Measurements from ENCODE around the gene RUNX1.

RUNX1 gene

GRCh38 chr21:34800797-34801518, 248.1 kb downstream of the RUNX1 start:
- peaks cover 16% of the 10 kb centered on the region for H3K4me1 ChIP-seq (ENCODE audit: low read length)
- H3K79me2 ChIP-seq (ENCODE audit: low read length) = peaks cover 42% of the 10 kb centered on the region
- peaks cover 58% of the 10 kb centered on the region for H4K20me1 ChIP-seq (ENCODE audit: insufficient read depth, low read length)
- no peaks in the 10 kb centered on the region for H3K27me3 ChIP-seq (ENCODE audit: low read depth, low read length)
- no peak for TF ChIP-seq CTCF (IDR thresholded peaks at IDR 0.05; ENCODE audit: low read depth, low read length)
- TF ChIP-seq EZH2phosphoT487 (IDR thresholded peaks at IDR 0.05; ENCODE audit: low read depth) = no peak
- H3K36me3 ChIP-seq (replicated peaks; ENCODE audit: low read depth, low read length) = peaks cover 76% of the 10 kb centered on the region
- H3K27ac ChIP-seq (ENCODE audit: low read length) = no peak overlapping the region
- H3K9ac ChIP-seq (ENCODE audit: low read length) = no peak overlapping the region
- H3K4me3 ChIP-seq (ENCODE audit: low read length) = no peak overlapping the region
- H2AFZ ChIP-seq (ENCODE audit: low read depth, low read length) = no peak overlapping the region
- no peak overlapping the region for H3K4me2 ChIP-seq (ENCODE audit: low read length)
- no peaks in the 10 kb centered on the region for H3K9me3 ChIP-seq (ENCODE audit: insufficient read depth, low read length)

- no peak overlapping the region for H3K9ac ChIP-seq (ENCODE audit: low read length)
- no peak overlapping the region for H2AFZ ChIP-seq (ENCODE audit: low read depth, low read length)
- H3K36me3 ChIP-seq (replicated peaks; ENCODE audit: low read depth, low read length) = peaks cover 83% of the 10 kb centered on the region
- H3K4me2 ChIP-seq (ENCODE audit: low read length) = no peak overlapping the region
- no peaks in the 10 kb centered on the region for H3K27me3 ChIP-seq (ENCODE audit: low read depth, low read length)
- H3K79me2 ChIP-seq (ENCODE audit: low read length) = peaks cover 24% of the 10 kb centered on the region
- H3K4me3 ChIP-seq (ENCODE audit: low read length) = no peak overlapping the region
- peaks cover 6% of the 10 kb centered on the region for H3K4me1 ChIP-seq (ENCODE audit: low read length)
- no peak for TF ChIP-seq EZH2phosphoT487 (IDR thresholded peaks at IDR 0.05; ENCODE audit: low read depth)
- TF ChIP-seq CTCF (IDR thresholded peaks at IDR 0.05; ENCODE audit: low read depth, low read length) = no peak
- H3K27ac ChIP-seq (ENCODE audit: low read length) = no peak overlapping the region
- peaks cover 41% of the 10 kb centered on the region for H4K20me1 ChIP-seq (ENCODE audit: insufficient read depth, low read length)
- no peaks in the 10 kb centered on the region for H3K9me3 ChIP-seq (ENCODE audit: insufficient read depth, low read length)
Measured at GRCh38 chr21:34799092-34799491, 250.0 kb downstream of the RUNX1 start.

GRCh38 chr21:34797921-34798535, 251.1 kb downstream of the RUNX1 start:
- TF ChIP-seq EZH2phosphoT487 (IDR thresholded peaks at IDR 0.05; ENCODE audit: low read depth) = no peak
- no peaks in the 10 kb centered on the region for H3K27me3 ChIP-seq (ENCODE audit: low read depth, low read length)
- H3K9ac ChIP-seq (ENCODE audit: low read length) = no peak overlapping the region
- no peak overlapping the region for H2AFZ ChIP-seq (ENCODE audit: low read depth, low read length)
- H3K4me3 ChIP-seq (ENCODE audit: low read length) = no peak overlapping the region
- H3K9me3 ChIP-seq (ENCODE audit: insufficient read depth, low read length) = no peaks in the 10 kb centered on the region
- no peak overlapping the region for H3K4me2 ChIP-seq (ENCODE audit: low read length)
- H3K27ac ChIP-seq (ENCODE audit: low read length) = no peak overlapping the region
- H3K36me3 ChIP-seq (replicated peaks; ENCODE audit: low read depth, low read length) = peaks cover 78% of the 10 kb centered on the region
- H4K20me1 ChIP-seq (ENCODE audit: insufficient read depth, low read length) = peaks cover 34% of the 10 kb centered on the region
- peaks cover 16% of the 10 kb centered on the region for H3K79me2 ChIP-seq (ENCODE audit: low read length)
- no peaks in the 10 kb centered on the region for H3K4me1 ChIP-seq (ENCODE audit: low read length)

- Histone ChIP-seq H3K27me3 (ENCODE audit: low read depth, low read length) (no peaks in the 10 kb centered on the region), H3K4me3 (ENCODE audit: low read length) (no peak overlapping the region), H4K20me1 (ENCODE audit: insufficient read depth, low read length) (peaks cover 25% of the 10 kb centered on the region), H3K9me3 (ENCODE audit: insufficient read depth, low read length) (no peaks in the 10 kb centered on the region), H3K9ac (ENCODE audit: low read length) (no peak overlapping the region), H3K4me1 (ENCODE audit: low read length) (no peaks in the 10 kb centered on the region), H2AFZ (ENCODE audit: low read depth, low read length) (no peak overlapping the region), H3K36me3 (replicated peaks; ENCODE audit: low read depth, low read length) (peaks cover 76% of the 10 kb centered on the region), H3K4me2 (ENCODE audit: low read length) (no peak overlapping the region), H3K27ac (ENCODE audit: low read length) (no peak overlapping the region), H3K79me2 (ENCODE audit: low read length) (peaks cover 7% of the 10 kb centered on the region; the same call in 1 of the 2 replicates)
- TF ChIP-seq CTCF (IDR thresholded peaks at IDR 0.05; ENCODE audit: low read depth, low read length) = no peak
Measured at GRCh38 chr21:34797201-34797525, 251.9 kb downstream of the RUNX1 start.
